Hematopoietic multipotent progenitor cell (in vitro differentiated cells): ENCODE results near the gene HOXB6. TPM values are rescaled to one million over a fixed set of nuclear protein-coding genes. Genes with fewer than 3 reads are reported as not detected.

Source experiments
- DNase-seq, 3 donors: peaks; one replicate each; pipeline ENCODE4 v3.0.0-alpha.2; 2011 to 2015; ENCODE audit warnings: low read depth in 2 of 3, low spot score in 2 of 3
- total RNA-seq: library from RNA; depleted of rRNA; stranded (reverse); fragments of >200 nt; gene quantifications from one replicate; pipeline ENCODE4 v1.2.3, GENCODE V29; 2012

Gene HOXB6
- 7.3 TPM for total RNA-seq

DNA sequence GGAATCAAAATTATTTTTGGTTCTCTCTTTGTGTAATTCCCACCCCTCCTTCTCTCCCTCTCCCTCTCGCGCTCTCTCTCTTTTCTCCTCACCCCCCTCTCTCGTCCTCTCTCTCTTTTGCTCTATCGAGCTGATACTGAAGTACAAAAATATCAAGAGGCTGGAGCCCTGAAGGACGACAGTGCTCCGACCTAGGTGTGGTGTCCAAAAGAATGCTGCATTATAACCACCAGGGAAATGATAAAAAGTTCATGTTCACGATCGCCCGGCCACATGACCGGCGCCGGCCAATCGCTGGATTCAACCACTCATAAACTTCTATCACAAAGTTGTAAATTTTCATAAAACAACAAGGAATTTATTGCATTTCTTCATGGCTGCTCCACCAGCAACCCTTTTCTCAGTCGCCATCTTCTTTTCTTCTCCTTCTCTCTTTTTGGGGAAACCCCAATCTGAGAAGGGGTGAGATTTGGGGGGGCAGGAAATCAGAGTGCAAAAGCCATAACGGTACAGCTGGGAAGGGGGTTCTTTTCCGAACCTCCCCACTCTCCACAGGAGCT lies at the start of gene HOXB6:
Gene HOXB6 (minus strand): TSS at position 217 of the 560 bp plus-strand sequence. CDS start 6,836 bp downstream, outside the sequence.
- no peak for DNase-seq

DNA sequence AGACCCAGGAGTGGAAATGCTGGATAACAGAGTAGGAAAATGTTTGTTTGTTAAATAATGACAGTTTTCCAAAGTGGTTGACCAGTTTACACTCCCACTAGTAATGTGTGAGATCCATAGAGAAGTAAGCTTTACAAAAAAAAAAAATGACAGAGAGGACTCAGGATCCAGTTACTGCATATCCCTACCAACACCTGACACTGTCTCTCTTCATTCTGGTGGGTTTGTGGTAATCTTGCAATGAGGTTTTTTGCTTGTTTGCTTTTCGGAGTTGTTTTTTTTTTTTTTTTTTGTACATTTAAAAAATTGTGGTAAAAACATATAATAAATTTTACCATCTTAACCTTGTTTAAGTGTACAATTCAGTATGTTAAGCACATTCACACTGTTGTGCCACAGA lies 45.0 kb upstream of the HOXB6 start:
- no peak for DNase-seq

- no peak for DNase-seq
Observed at GRCh38 chr17:48647963-48648245, 43.1 kb upstream of the HOXB6 start.

- no peak for DNase-seq
Observed at GRCh38 chr17:48647103-48647962, 42.5 kb upstream of the HOXB6 start.

DNA sequence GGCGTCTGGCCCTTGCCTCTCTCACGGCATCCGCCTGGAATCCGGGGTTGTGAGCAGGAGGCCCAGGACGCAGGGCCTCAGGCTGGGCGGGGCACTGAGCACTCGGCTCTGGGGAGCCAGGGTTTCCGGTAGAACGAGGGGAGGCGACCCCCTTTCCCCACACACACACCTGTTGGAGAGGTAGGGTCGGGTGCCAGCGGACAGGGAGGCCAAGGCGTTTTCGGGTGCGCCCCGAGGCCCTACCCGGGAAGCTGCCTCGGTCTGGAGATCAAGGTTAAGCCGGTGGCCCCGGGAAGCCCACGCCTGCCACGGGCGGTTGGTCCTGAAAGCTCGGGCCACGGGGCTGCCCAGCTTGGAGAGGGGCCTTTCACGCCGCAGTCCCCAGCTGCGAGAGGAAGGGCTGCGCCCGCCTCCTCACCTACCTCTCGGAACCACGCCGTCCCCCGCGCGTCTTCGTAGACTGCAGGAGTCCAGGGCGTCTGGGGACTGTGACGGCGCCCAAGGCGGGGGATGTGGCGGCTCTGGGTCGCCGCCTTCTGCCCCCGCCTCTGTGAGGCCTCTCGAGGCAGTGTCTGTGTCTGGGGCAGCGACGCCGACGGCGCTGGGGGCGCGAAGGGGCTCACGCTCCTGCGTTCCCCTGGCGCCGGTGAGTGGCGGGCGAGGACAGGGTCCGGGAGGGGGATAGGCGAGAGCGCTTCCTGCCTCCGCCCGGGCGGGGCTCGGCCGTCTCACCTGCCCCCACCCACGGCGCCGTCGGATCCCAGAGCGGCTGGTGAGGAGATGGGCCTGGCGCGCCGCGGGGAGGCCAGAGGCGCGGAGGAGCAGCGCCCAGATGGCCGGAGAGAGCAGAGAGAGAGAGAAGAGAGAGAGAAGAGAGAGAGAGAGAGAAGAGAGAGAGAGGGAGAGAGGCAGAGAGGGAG lies 41.7 kb upstream of the HOXB6 start:
- no peak for DNase-seq

GRCh38 chr17:48645639-48646182 lies 40.9 kb upstream of the HOXB6 start:
- no peak for DNase-seq

DNA sequence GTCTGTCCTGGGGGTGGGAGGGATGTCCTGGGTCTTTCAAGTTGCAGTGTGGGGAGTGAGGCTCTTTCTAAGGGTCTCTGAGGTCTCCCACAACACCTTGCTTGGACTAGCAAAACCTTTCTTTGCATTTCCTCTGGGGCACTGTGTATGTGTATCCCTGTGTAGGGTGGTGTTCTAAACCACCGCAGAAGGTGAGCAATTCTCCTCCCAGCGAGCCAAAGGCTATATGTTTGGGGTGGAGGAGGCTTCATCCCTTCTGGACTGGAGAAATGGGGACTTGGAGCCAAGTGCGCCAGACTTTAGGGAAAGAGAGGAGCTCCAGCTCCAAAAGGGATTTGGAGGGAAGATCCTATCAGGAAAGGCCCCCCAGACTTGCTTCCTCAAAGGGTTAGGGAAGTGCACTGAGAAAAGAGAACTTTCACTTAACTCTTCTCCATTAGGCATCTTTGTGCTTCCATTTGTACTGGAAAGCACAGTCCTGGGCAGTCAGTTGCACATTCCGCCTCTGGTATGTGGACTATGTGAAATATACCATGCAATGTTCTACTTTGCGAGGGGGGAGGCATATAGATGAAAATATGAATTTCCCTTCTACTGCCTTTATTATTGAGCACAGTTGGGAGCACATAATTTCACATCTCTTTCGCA lies 40.2 kb upstream of the HOXB6 start:
- DNase-seq = no peak

- DNase-seq = no peak
Observed at GRCh38 chr17:48644159-48644558, 39.4 kb upstream of the HOXB6 start.

DNA sequence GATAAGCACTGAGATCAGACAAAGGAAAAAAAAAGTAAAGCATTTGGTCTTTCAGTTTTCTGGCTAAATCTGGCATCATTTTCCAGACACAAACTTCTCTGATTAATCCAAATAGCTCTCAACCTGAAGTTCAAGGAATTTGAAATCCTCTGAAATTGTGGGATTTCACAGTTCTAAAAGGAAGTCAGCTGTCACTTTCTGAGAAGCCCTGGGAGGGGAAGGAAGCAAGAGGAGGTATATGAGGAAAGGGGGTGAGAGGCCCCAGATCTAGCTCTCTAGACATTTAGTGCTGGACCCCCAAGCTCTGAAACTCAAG lies 38.9 kb upstream of the HOXB6 start:
- no peak for DNase-seq

GRCh38 chr17:48642843-48643696 lies 38.3 kb upstream of the HOXB6 start:
- no peak for DNase-seq

GRCh38 chr17:48642059-48642842 lies 37.5 kb upstream of the HOXB6 start:
- DNase-seq = no peak

GRCh38 chr17:48641541-48642058 lies 36.8 kb upstream of the HOXB6 start:
- DNase-seq = no peak

DNA sequence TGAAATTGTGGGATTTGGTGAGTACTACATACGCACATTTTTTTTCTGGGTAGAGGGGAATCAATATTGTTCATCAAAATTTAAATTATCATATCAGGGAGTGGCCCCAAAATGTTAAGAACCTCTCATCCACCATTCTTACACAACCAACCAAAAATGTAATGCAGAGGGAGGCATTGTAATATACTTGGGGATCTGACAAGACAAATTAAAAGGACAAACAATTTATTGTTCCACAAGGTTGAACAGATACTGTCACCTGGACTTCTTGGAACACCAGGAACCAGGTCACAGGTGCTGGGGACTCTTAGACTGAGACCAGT lies 36.0 kb upstream of the HOXB6 start:
- no peak for DNase-seq

DNA sequence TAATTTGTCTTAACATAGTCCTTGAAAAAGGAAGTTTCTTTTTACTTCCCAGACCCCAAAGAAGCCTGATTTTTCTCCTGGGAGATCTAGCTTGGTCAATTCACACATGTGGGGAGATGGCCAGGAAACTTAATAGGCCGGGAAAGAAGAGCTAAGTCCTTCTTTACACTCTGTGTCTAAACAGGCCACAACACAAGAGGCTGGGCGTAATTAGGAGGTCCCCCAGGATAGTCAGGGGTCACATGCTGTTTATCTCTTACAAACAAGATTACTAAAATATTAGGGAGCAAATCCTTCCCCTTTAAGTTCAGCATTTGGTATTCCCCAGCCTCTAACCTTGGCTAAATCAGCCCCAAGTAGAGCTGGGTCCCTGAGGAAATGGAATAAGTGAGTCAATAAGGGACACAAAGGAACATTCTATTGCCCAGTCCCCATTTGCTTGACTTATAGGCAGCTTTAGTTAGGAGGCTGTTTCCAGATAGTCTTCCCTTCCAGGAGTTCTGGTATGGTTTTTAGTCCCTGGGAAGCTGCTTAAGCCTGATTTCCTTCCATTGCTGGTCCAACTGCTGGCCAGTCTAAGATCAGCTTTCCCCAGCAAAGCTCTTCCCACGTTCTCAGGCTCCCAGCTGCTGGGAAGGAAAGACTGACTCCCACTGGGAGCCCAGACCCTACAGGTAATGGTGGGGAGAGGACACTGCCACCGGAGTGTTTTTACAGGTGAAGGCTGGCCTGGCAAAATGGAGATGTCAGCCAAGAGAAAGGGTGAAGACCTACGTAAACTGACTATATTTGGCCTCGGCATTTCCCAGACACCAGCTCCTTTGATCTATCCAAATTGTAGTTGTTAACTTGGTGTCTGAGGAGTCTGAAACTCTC lies 35.4 kb upstream of the HOXB6 start:
- no peak for DNase-seq

DNA sequence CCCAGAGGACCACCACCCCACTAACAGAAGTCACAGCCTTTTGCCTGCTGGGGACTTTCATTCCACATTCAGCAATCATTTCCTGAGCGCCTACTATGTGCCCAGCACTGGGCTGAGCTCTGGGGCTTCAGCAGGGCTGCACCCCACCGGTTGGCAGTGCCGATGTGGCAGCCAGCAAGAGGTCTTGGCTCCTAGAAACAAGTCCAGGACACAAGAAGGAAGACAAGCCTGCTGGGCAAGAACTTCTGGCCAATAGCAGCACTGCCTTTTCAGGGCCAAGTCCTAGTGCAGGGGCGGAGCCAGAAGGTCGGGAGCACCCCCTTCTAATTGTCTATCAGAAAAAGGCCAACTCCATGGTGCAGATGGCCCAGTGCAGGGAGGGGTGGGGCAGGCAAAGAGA lies 34.4 kb upstream of the HOXB6 start:
- no peak for DNase-seq

GRCh38 chr17:48637323-48638260 lies 32.8 kb upstream of the HOXB6 start:
- no peak for DNase-seq
